ENCODE data around the gene LTBP1.
"Not testable (repeated sequence)": the region's sequence is repeated elsewhere in the genome, so short reads cannot be mapped to it uniquely, and the experiment has no call there.

Gene LTBP1

DNA sequence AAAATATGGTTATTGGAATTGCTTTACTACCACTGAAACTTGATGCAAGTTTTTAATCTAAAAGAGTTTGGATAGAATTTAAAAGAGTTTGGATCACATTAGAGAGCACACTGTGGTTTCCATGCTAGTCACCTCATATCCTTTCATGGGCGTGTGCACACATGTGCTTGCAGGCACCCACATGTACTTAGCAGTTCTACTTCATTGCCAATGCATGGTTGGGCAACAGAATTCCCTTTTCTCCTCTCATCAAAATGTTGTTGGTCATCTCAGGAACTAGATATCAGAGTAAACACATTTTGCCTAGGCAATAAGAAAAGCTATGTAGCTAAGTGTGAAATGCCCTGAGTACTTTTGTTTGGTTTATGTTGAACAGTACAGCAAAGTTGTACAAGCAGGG is 275.6 kb downstream of the LTBP1 start:
- peaks cover 2% of the 10 kb centered on the region for H3K27me3 Mint-ChIP-seq
- no peak overlapping the region for H3K27ac Mint-ChIP-seq
- intact Hi-C loops (cut with micrococcal nuclease), result no loop called here
- H3K9me3 Mint-ChIP-seq, result no peaks in the 10 kb centered on the region
- H3K4me3 Mint-ChIP-seq, result no peak overlapping the region
- no peaks in the 10 kb centered on the region for H3K36me3 Mint-ChIP-seq (ENCODE audit: low read depth)
- H3K4me1 Mint-ChIP-seq (ENCODE audit: low read depth), result no peaks in the 10 kb centered on the region

DNA sequence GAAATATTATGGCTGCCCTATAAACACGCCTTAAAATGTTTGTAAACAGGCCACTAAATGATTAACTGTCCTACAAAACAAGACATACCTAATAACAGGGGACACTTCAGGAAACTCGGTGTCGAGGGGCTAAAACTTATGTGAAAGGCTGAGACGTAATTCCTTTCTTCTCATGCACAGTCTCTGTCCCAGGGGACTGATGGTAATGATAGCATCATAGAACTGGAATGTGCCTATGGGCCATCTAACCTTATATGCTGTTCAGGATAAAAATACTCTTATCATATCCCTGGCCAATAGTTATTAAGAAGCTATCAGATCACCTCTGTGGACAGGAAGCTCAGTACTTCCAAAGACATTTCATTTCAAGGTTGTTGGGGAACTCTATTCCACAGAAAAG is 277.1 kb downstream of the LTBP1 start:
- H3K27me3 Mint-ChIP-seq, result peaks cover 2% of the 10 kb centered on the region
- no peak overlapping the region for H3K27ac Mint-ChIP-seq
- H3K4me1 Mint-ChIP-seq (ENCODE audit: low read depth), result no peaks in the 10 kb centered on the region
- H3K4me3 Mint-ChIP-seq, result no peak overlapping the region
- intact Hi-C loops (cut with micrococcal nuclease), result no loop called here
- no peaks in the 10 kb centered on the region for H3K9me3 Mint-ChIP-seq
- no peaks in the 10 kb centered on the region for H3K36me3 Mint-ChIP-seq (ENCODE audit: low read depth)

DNA sequence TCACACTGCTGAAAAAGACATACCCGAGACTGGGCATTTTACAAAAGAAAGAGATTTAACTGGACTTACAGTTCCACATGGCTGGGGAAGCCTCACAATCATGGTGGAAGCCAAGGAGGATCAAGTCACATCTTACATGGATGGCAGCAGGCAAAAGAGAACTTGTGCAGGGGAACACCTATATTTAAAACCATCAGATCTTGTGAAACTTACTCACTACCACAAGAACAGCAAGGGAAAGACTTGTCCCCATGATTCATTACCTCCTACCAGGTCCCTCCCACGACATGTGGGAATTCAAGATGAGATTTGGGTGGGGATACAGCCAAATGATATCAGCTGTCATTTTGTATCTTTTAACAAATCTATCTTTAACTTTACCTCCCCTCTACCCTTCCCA is 278.6 kb downstream of the LTBP1 start:
- Mint-ChIP-seq H3K9me3 (no peaks in the 10 kb centered on the region), H3K4me3 (no peak overlapping the region), H3K27ac (no peak overlapping the region), H3K27me3 (peaks cover 1% of the 10 kb centered on the region), H3K4me1 (ENCODE audit: low read depth) (no peaks in the 10 kb centered on the region), H3K36me3 (ENCODE audit: low read depth) (no peaks in the 10 kb centered on the region)
- intact Hi-C loops (cut with micrococcal nuclease), result no loop called here

DNA sequence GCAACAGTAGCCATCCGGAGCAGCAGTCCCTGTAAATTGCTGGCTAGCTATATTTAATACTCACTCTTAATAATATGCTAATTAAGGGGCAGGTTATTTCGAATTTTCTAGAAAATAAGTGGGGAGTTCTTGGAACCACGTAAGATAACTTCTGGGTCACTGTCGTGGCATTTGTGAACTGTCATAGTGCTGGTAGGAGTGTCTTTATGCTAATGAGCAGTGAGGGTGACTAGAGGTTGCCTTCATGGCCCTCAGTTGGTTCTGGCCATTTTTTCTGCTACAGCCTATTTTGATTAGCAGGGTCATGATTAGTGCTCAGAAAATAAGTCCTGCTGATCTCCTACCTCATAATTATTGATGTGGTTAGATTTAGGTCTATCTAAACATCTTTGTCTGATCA is 279.8 kb downstream of the LTBP1 start:
- intact Hi-C loops (cut with micrococcal nuclease), result no loop called here
- peaks cover 1% of the 10 kb centered on the region for H3K27me3 Mint-ChIP-seq
- no peaks in the 10 kb centered on the region for H3K4me1 Mint-ChIP-seq (ENCODE audit: low read depth)
- no peak overlapping the region for H3K4me3 Mint-ChIP-seq
- H3K36me3 Mint-ChIP-seq (ENCODE audit: low read depth), result no peaks in the 10 kb centered on the region
- H3K27ac Mint-ChIP-seq, result no peak overlapping the region
- H3K9me3 Mint-ChIP-seq, result no peaks in the 10 kb centered on the region

DNA sequence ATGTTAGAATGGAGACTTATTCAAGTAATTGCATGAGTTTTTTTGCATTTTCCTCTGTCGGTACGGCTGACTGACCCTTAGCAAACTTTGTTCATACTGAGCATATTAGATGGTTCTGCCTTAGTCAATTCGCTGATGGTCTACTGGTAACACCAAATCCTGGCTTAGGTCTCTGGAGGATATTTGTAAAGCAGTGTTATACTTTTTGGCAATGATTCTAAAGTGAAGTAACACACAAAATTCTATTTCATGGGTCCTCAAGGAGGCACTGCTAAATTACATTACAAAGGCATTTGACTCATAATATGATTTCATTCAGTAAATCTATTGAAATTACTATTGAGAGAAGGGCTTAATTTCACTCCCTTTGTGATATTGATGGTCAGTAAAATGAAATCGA is 282.9 kb downstream of the LTBP1 start:
- H3K9me3 Mint-ChIP-seq, result no peaks in the 10 kb centered on the region

DNA sequence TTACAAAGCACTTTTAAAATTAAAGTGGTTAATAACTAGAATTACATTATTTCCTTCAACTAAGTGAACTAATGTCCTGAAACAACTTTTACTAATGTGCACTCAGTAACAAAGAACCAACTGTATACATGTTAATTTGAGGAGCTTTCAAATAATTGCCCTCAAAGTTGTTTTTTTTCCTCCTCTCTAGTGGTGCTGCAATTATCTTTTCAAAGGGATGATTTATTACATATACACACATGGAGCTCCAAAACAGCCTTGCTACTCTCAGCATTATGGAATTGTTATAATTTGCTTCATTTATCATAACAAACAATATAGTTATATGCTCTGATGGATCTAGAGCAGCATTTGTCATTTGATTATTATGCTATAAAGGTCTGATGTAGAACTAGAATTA is 283.4 kb downstream of the LTBP1 start:
- Mint-ChIP-seq H3K4me3 (no peak overlapping the region), H3K9me3 (no peaks in the 10 kb centered on the region), H3K4me1 (ENCODE audit: low read depth) (no peaks in the 10 kb centered on the region), H3K27ac (no peak overlapping the region), H3K27me3 (peaks cover 1% of the 10 kb centered on the region), H3K36me3 (ENCODE audit: low read depth) (no peaks in the 10 kb centered on the region)
- intact Hi-C loops (cut with micrococcal nuclease), result no loop called here

More for the DNA sequence above, 282.9 kb downstream of the LTBP1 start:
- H3K27me3 Mint-ChIP-seq, result peaks cover 1% of the 10 kb centered on the region
- H3K27ac Mint-ChIP-seq, result no peak overlapping the region
- H3K4me1 Mint-ChIP-seq (ENCODE audit: low read depth), result no peaks in the 10 kb centered on the region
- no peaks in the 10 kb centered on the region for H3K36me3 Mint-ChIP-seq (ENCODE audit: low read depth)
- intact Hi-C loops (cut with micrococcal nuclease), result no loop called here
- no peak overlapping the region for H3K4me3 Mint-ChIP-seq

DNA sequence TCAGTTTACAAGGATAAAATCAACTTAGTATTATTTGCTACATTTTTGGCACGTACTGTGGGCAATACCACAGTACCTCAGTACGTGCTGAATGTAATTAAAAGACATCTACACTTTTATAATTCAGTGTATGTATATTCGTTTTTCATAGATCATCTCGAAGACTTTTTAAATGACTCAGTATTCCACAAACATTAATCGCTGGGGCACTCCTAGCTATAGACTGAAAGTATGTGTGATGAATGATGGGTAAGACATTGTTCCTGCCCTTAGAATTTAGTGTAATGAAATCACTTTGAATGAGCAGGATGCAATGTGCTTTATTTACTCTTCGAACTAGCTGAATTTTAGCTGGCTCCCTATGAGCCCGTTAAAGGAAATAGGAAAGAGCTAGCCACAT is 284.1 kb downstream of the LTBP1 start:
- no peak overlapping the region for H3K4me3 Mint-ChIP-seq
- peaks cover 1% of the 10 kb centered on the region for H3K27me3 Mint-ChIP-seq
- intact Hi-C loops (cut with micrococcal nuclease), result no loop called here

DNA sequence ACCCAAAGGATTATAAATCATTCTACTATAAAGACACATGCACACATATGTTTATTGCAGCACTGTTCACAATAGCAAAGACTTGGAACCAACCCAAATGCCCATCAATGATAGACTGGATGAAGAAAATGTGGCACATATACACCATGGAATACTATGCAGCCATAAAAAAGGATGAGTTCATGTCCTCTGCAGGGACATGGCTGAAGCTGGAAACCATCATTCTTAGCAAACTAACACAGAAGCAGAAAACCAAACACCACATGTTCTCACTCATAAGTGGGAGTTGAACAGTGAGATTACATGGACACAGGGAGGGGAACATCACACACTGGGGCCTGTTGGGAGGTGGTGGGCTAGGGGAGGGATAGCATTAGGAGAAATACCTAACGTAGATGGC is 288.8 kb downstream of the LTBP1 start:
- H3K27me3 Mint-ChIP-seq; H3K9me3 Mint-ChIP-seq; H3K4me3 Mint-ChIP-seq; H3K27ac Mint-ChIP-seq; intact Hi-C loops (cut with micrococcal nuclease); H3K36me3 Mint-ChIP-seq (ENCODE audit: low read depth); H3K4me1 Mint-ChIP-seq (ENCODE audit: low read depth): not testable (repeated sequence)

More for the DNA sequence above, 284.1 kb downstream of the LTBP1 start:
- H3K9me3 Mint-ChIP-seq, result no peaks in the 10 kb centered on the region
- H3K27ac Mint-ChIP-seq, result no peak overlapping the region
- no peaks in the 10 kb centered on the region for H3K36me3 Mint-ChIP-seq (ENCODE audit: low read depth)
- H3K4me1 Mint-ChIP-seq (ENCODE audit: low read depth), result no peaks in the 10 kb centered on the region

DNA sequence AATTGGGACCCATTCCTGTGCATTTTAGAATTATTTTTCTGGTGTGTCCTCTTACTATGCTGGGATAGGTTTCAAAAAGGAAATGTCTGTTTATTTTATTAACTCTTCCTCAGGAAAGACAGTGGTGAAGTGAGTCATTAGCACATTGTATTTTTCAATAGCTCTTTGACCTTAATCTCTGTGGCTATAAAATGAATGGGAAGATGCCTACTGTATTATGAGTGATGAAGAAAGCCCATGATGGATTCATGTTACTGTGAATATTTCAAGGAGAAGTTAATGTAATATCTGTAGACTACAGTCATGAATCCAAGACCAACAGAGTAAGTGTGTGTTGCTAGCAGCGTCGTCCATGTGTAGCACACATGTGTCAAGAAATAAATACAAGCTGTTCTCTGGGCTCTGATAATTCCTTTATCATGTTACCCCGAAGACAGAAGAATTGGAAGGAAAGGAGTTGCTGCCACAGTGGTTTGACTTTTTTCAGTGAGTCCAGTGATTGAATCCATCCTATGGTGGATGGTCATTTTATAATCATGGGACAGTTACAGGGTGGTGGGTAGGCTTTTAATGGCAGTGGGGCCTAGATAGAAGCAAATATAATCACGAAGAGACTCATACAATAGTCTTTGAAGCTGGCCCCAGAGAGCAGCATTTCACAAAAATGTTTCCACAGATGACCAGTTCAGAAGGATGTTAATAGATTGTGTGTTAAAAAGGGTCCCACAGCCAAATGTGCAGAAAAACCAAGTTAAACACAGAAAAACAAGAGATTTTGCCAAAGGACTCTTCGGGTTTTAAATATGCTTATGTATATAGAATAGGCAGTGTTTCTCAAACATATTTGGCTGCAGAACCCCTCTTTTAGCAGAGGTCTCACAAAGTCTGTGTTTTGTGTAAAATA is 290.0 kb downstream of the LTBP1 start:
- H3K27ac Mint-ChIP-seq, result no peak overlapping the region
- intact Hi-C loops (cut with micrococcal nuclease), result no loop called here
- no peaks in the 10 kb centered on the region for H3K9me3 Mint-ChIP-seq
- H3K4me3 Mint-ChIP-seq, result no peak overlapping the region
- no peaks in the 10 kb centered on the region for H3K4me1 Mint-ChIP-seq (ENCODE audit: low read depth)
- H3K27me3 Mint-ChIP-seq, result no peaks in the 10 kb centered on the region
- H3K36me3 Mint-ChIP-seq (ENCODE audit: low read depth), result no peaks in the 10 kb centered on the region

DNA sequence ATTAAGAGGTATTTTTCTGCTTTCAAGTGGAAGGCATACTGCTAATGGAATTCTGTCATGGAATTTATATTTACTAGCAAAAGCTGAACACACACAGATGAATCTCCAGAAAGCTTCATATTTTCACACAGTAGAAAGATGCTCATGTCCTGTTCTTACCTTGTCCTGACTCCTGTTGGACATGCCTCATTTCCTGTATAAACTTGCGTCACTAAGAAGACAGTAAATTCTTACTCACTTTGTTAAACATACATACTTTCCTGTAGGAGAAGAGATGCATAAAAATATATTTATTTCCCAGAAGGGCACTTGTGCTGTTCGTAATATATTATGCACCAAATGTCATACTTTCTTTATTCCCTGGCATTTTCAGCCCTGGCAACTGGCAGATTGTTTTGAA is 291.4 kb downstream of the LTBP1 start:
- Mint-ChIP-seq H3K9me3 (no peaks in the 10 kb centered on the region), H3K27me3 (no peaks in the 10 kb centered on the region), H3K4me1 (ENCODE audit: low read depth) (no peaks in the 10 kb centered on the region), H3K36me3 (ENCODE audit: low read depth) (no peaks in the 10 kb centered on the region), H3K4me3 (no peak overlapping the region), H3K27ac (no peak overlapping the region)
- intact Hi-C loops (cut with micrococcal nuclease), result no loop called here

DNA sequence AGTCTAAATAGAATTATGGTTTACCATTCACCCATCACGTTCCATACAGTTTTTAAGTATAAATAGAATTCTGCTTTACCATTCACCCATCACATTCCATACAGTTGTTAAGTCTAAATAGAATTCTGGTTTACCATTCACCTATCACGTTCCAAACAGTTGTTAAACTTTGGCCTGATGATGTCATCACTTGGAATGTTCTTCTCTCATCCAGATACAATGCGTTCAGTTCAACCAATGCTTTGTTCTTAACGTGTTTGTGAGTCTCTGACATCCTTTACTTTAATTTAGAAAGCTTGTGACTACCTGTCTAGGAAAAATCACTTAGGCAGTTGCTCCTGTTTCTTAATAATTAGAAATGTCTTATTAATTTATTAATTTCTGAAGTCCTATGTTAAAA is 293.4 kb downstream of the LTBP1 start:
- Mint-ChIP-seq H3K4me1 (ENCODE audit: low read depth) (no peaks in the 10 kb centered on the region), H3K27me3 (no peaks in the 10 kb centered on the region), H3K9me3 (no peaks in the 10 kb centered on the region), H3K27ac (no peak overlapping the region), H3K36me3 (ENCODE audit: low read depth) (no peaks in the 10 kb centered on the region), H3K4me3 (no peak overlapping the region)
- intact Hi-C loops (cut with micrococcal nuclease), result no loop called here

DNA sequence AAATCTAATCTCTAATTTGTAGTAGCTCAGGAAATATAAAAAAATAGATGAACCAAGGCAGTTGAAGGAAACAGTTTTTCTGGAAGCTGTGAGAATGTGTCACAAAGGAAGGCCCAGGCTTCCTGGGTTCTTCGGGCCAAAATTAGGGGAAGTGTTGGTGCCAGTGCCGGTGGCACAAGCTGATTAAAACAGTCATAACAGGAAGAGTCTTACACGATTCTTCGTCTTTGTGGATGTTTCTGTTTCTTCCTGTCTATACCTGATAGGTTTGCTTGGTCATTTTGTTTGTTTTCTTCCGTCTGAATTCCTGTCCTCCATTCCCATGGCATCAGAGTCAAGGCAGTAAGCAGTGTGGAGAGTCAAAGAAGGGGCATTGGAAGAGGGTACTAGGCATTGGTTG is 294.3 kb downstream of the LTBP1 start:
- Mint-ChIP-seq H3K27me3 (no peaks in the 10 kb centered on the region), H3K4me1 (ENCODE audit: low read depth) (no peaks in the 10 kb centered on the region), H3K9me3 (no peaks in the 10 kb centered on the region), H3K27ac (no peak overlapping the region), H3K4me3 (no peak overlapping the region), H3K36me3 (ENCODE audit: low read depth) (no peaks in the 10 kb centered on the region)
- intact Hi-C loops (cut with micrococcal nuclease), result no loop called here

DNA sequence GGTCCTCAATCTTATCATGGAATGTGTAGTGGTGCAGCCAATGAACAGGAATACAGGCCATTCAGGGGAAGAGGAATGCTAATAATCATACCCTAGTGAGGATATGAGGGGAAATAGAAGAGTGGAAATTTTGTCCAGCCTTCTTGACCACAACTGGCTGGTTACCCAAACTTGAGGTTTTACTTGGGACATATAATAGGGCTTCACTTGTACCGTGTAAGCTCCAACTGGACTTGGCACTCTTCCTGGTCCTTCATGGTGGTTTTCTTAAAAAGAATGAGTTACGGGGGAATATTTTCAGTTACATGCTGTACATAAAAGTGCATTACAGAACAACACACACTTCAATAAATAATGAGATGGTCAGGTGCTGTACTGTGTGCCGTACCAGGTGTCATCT is 294.8 kb downstream of the LTBP1 start:
- no peaks in the 10 kb centered on the region for H3K4me1 Mint-ChIP-seq (ENCODE audit: low read depth)
- no peaks in the 10 kb centered on the region for H3K36me3 Mint-ChIP-seq (ENCODE audit: low read depth)
- H3K27me3 Mint-ChIP-seq, result no peaks in the 10 kb centered on the region
- intact Hi-C loops (cut with micrococcal nuclease), result no loop called here
- no peaks in the 10 kb centered on the region for H3K9me3 Mint-ChIP-seq
- H3K4me3 Mint-ChIP-seq, result no peak overlapping the region
- no peak overlapping the region for H3K27ac Mint-ChIP-seq

DNA sequence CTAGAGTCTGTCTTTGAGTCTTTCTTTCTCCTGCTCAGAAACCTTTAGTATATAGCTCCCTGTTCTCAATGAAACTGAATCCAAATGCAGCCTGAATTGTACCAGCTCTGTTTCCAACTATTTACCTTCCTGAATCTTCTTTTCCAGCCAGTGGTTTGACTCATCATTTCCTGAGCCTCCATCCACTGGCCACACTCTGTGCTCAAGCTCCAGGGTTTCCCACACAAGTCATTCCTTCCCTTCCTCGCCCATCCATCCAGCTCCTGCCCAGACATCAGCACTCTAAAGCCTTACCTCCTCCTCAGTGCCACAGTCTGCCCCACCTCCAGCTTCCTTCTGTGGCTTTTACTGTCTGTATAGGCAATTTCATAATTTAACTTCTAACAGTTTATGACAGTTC is 296.1 kb downstream of the LTBP1 start:
- intact Hi-C loops (cut with micrococcal nuclease), result no loop called here
- no peaks in the 10 kb centered on the region for H3K9me3 Mint-ChIP-seq
- H3K27ac Mint-ChIP-seq, result no peak overlapping the region
- H3K4me3 Mint-ChIP-seq, result no peak overlapping the region
- no peaks in the 10 kb centered on the region for H3K4me1 Mint-ChIP-seq (ENCODE audit: low read depth)
- no peaks in the 10 kb centered on the region for H3K36me3 Mint-ChIP-seq (ENCODE audit: low read depth)
- H3K27me3 Mint-ChIP-seq, result no peaks in the 10 kb centered on the region

DNA sequence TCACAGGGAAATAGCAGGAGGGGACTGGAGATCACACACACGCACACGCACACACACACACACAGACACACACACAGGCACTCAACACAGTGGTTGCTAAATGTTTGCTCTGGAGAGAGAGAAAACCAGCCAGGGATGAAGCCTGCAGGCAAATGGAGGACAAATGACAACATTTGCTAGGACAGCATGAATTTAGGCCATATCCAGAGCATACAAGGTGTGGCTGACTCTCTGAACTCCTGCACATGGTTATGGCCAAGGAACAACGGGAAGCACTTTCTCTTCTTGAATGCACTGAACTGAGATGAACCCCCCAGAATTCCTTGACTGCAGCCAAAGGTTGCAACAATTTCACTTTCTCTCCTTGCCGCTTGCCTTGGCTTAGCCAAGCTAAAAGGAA is 299.7 kb downstream of the LTBP1 start:
- Mint-ChIP-seq H3K27me3 (no peaks in the 10 kb centered on the region), H3K9me3 (no peaks in the 10 kb centered on the region), H3K4me3 (no peak overlapping the region), H3K27ac (no peak overlapping the region), H3K36me3 (ENCODE audit: low read depth) (no peaks in the 10 kb centered on the region), H3K4me1 (ENCODE audit: low read depth) (no peaks in the 10 kb centered on the region)
- intact Hi-C loops (cut with micrococcal nuclease), result no loop called here

Measured in dendritic cell treated with granulocyte-macrophage colony-stimulating factor and Interleukin-4, amounts not matched to agents 40 ng/mL and 50 ng/mL, for 4 days (primary cell).